Activated CD4-positive, alpha-beta T cell treated with anti-CD3 and anti-CD28 coated beads, Interleukin-2, amount 10 ng/mL, durations not matched to agents 24 days and 14 days (primary cell): ENCODE results near the gene RUVBL1. TPM values are rescaled to one million over a fixed set of nuclear protein-coding genes. Genes with fewer than 3 reads are reported as not detected.
A peak's percentile ranks its signal among the peaks of the same experiment; 100 is the strongest.

ENCODE experiments used
- DNase-seq: peaks from one replicate; pipeline ENCODE4 v3.0.0; 2022
- H3K27ac Mint-ChIP-seq: one replicate; pipeline ENCODE4 v1.8.0; 2022; ENCODE audit warnings: mild to moderate bottlenecking, mixed read lengths
- H3K27me3 Mint-ChIP-seq: one replicate; pipeline ENCODE4 v1.8.0; 2022; ENCODE audit warnings: mixed read lengths
- H3K36me3 Mint-ChIP-seq: one replicate; pipeline ENCODE4 v1.8.0; 2022; ENCODE audit warnings: low read depth, mild to moderate bottlenecking, mixed read lengths
- H3K4me1 Mint-ChIP-seq: one replicate; pipeline ENCODE4 v1.8.0; 2021; ENCODE audit warnings: mixed read lengths
- H3K4me3 Mint-ChIP-seq: one replicate; pipeline ENCODE4 v1.8.0; 2022; ENCODE audit warnings: mild to moderate bottlenecking, moderate library complexity, mixed read lengths
- H3K9me3 Mint-ChIP-seq: one replicate; pipeline ENCODE4 v1.8.0; 2021; ENCODE audit warnings: mixed read lengths
- intact Hi-C: fragments of 100-400 bp; cut with micrococcal nuclease; formaldehyde crosslinking; loops from one replicate; pipeline ENCODE4 v1.15.1; 2023
- total RNA-seq: library from RNA; stranded (reverse); gene quantifications from 2 replicates; pipeline ENCODE4 v1.2.3, GENCODE V29; 2022

RUVBL1 gene
- total RNA-seq, 1 donor from 2014 or later = 150 TPM

DNA sequence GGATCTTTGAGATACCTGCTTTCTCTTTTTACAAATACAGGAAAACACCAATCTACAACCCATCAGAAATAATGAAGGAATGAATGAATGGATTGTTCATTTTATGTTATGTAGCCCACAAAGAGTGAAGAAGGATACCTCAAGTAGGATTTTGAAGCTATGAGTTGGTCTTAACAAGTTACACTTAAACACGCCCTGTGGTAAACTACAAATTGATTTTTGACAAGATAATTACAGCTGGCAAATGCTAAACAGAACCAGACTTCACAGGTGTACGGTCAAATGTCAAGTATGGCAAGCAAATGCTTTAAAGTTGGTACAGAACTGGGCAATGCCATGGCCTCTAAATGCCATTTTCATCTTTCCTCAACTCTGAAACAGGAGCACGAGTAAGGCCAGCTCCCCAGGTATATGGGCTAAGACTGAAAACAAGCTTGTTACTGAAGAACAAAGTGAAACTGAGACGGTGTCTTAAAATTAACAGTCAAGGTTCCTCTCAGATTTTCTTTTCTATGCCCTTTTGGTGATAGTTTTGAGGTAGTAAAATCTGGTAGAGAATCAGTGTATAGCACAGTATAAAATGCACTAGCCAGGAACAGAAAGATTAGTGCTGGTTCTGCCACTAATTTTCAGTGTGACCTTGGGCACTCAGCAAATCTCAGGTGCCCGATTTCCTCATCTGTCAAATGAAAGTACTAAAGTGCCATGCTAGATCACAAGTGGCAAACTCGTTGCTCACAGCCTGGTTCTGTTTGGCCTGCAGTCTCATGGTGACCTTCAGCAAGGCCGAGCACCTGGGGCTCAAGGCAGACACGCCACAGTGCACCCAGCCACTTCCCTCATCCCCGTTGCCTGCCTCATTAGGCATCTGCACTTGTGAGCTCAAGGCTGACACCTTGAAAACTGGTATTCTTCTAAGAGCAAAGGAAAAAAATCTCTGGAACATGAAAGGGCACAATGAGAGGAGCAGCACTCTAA, 9.5 kb downstream of the RUVBL1 start:
- H3K4me1 Mint-ChIP-seq = peaks cover 42% of the 10 kb centered on the region
- no peaks in the 10 kb centered on the region for H3K9me3 Mint-ChIP-seq
- intact Hi-C loops = loop anchor here (10.0 kb wide), 1 partner anchor 1639 kb away; the partner anchor contains the start of gene ZXDC
- peak overlapping the region; percentile 7 for H3K4me3 Mint-ChIP-seq
- no peak overlapping the region for H3K27ac Mint-ChIP-seq
- peaks cover 55% of the 10 kb centered on the region for H3K36me3 Mint-ChIP-seq
- no peaks in the 10 kb centered on the region for H3K27me3 Mint-ChIP-seq
- no peak for DNase-seq

- peak overlapping the region; percentile 48 for H3K4me3 Mint-ChIP-seq
- peaks cover 33% of the 10 kb centered on the region for H3K4me1 Mint-ChIP-seq
- H3K9me3 Mint-ChIP-seq = no peaks in the 10 kb centered on the region
- peaks cover 48% of the 10 kb centered on the region for H3K36me3 Mint-ChIP-seq
- no peaks in the 10 kb centered on the region for H3K27me3 Mint-ChIP-seq
- peak; percentile 79 for DNase-seq
- peak overlapping the region; percentile 91 for H3K27ac Mint-ChIP-seq
- intact Hi-C loops = loop anchor here (1.0 to 10.0 kb wide), 2 partner anchors 12 to 1638 kb away; partner anchors contain the start of gene ZXDC
Observed at GRCh38 chr3:128112357-128112968, 11.1 kb downstream of the RUVBL1 start.

GRCh38 chr3:128111147-128111546, 12.5 kb downstream of the RUVBL1 start:
- Mint-ChIP-seq H3K4me3 (no peak overlapping the region), H3K27me3 (no peaks in the 10 kb centered on the region), H3K4me1 (peaks cover 31% of the 10 kb centered on the region), H3K27ac (peak overlapping the region; percentile 39), H3K36me3 (peaks cover 55% of the 10 kb centered on the region), H3K9me3 (no peaks in the 10 kb centered on the region)
- DNase-seq = no peak
- intact Hi-C loops = loop anchor here (10.0 kb wide), 1 partner anchor 1636 kb away; the partner anchor contains the start of gene ZXDC

DNA sequence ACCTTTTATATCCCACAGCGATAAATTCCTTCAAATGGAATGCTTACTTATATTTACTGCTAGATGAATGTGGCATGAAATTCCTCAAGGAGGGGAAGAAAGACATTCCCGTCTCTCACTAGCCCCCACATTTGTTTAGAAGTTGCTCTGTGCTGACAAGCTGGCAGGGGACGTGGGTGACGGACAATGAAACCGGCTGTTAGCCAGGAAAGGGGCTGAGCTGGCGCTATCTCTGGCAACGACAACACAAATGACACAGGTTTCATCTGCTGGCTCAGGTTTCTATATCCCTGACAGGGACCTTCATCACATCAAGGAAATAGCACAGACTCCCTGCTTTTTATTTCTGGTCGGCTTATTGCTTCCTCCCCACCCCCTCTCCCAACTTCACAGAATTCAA, 15.8 kb downstream of the RUVBL1 start:
- Mint-ChIP-seq H3K36me3 (peaks cover 54% of the 10 kb centered on the region), H3K4me3 (no peak overlapping the region), H3K4me1 (peaks cover 15% of the 10 kb centered on the region), H3K9me3 (no peaks in the 10 kb centered on the region), H3K27me3 (no peaks in the 10 kb centered on the region), H3K27ac (no peak overlapping the region)
- intact Hi-C loops = no loop called here
- DNase-seq = no peak

- Mint-ChIP-seq H3K9me3 (no peaks in the 10 kb centered on the region), H3K27ac (no peak overlapping the region), H3K4me1 (peaks cover 4% of the 10 kb centered on the region), H3K27me3 (no peaks in the 10 kb centered on the region), H3K4me3 (no peak overlapping the region), H3K36me3 (peaks cover 59% of the 10 kb centered on the region)
- DNase-seq = no peak
- intact Hi-C loops = no loop called here
Observed at GRCh38 chr3:128103136-128103676, 20.4 kb downstream of the RUVBL1 start.

- H3K4me1 Mint-ChIP-seq = peaks cover 4% of the 10 kb centered on the region
- H3K36me3 Mint-ChIP-seq = peaks cover 63% of the 10 kb centered on the region
- no peak for DNase-seq
- no peak overlapping the region for H3K4me3 Mint-ChIP-seq
- H3K27ac Mint-ChIP-seq = no peak overlapping the region
- intact Hi-C loops = no loop called here
- H3K9me3 Mint-ChIP-seq = no peaks in the 10 kb centered on the region
- no peaks in the 10 kb centered on the region for H3K27me3 Mint-ChIP-seq
Observed at GRCh38 chr3:128100638-128101037, 23.0 kb downstream of the RUVBL1 start.

DNA sequence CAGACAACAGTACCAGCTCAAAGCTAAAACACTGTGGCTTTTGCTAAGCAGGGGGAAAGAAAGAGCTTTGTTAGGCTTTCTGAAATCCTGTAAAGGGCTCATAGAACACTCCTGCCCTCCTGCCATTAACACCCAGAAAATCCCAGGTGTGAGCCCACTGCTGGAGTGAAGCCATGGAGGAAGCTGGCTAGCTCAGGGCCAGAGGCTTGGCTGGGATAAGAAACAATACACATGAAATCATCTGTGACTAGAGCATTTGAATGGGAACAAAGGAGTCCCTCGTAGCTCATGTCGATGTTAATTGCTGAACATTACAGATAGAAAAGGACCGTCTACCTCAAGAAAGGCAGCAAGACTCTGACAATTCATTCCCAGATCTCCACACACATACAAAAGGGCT, 23.5 kb downstream of the RUVBL1 start:
- Mint-ChIP-seq H3K36me3 (peaks cover 66% of the 10 kb centered on the region), H3K27me3 (no peaks in the 10 kb centered on the region), H3K4me3 (no peak overlapping the region), H3K9me3 (no peaks in the 10 kb centered on the region), H3K27ac (no peak overlapping the region), H3K4me1 (peaks cover 6% of the 10 kb centered on the region)
- intact Hi-C loops = no loop called here
- no peak for DNase-seq

DNA sequence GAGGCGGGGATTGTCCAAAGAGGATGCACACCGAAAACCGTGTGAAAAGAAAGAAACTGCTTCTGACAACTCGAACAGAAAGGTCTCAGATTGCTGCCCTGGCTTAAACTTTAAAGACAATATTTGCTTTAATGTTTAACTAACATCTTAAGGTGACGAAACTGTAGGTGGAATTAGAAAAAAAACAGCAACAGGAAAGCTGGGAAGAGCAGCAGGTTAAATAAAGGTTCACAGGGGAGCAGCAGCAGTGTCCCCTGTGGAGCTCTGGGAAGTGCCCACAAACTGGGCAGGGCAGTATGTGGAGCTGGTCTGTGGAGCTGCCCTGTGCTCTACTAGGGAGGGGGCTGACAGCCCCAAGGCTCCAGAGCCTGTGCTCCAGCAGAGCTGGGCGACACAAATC, 25.4 kb downstream of the RUVBL1 start:
- Mint-ChIP-seq H3K4me1 (peaks cover 15% of the 10 kb centered on the region), H3K9me3 (no peaks in the 10 kb centered on the region), H3K4me3 (no peak overlapping the region), H3K27ac (no peak overlapping the region), H3K36me3 (peaks cover 62% of the 10 kb centered on the region), H3K27me3 (no peaks in the 10 kb centered on the region)
- intact Hi-C loops = loop anchor here (5.0 kb wide), 1 partner anchor 399 kb away; no protein-coding TSS in a partner anchor
- no peak for DNase-seq

DNA sequence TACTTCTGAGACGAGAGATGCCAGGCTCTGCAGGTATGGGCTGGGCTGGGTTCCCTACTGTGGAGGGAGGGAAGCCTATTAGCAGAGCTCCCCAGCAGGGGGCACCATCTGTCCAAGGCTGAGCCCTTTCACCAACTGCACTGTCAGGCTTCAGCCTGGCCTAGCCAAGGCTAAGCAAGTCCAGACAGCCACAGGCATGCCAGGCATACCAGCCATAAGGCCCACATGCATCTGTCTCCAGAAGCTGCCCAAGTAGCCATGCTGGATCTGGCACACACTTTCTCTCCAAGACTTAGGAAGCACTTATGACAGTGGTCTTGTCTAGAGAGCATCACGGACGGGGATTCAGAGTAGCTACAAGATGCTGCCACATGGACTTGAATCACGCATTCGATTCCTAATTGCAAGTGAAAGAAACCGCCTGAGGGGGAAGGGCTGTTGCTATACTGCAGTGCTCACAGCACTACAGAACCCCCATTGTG, 28.3 kb downstream of the RUVBL1 start:
- H3K4me1 Mint-ChIP-seq = peaks cover 15% of the 10 kb centered on the region
- intact Hi-C loops = loop anchor here (1.0 to 5.0 kb wide), 3 partner anchors 38 to 402 kb away; no protein-coding TSS in a partner anchor
- H3K36me3 Mint-ChIP-seq = peaks cover 46% of the 10 kb centered on the region
- no peaks in the 10 kb centered on the region for H3K9me3 Mint-ChIP-seq
- peak; percentile 93 for DNase-seq
- no peak overlapping the region for H3K27ac Mint-ChIP-seq
- H3K4me3 Mint-ChIP-seq = peak overlapping the region; percentile 36
- H3K27me3 Mint-ChIP-seq = no peaks in the 10 kb centered on the region

- Mint-ChIP-seq H3K4me1 (peaks cover 12% of the 10 kb centered on the region), H3K27me3 (no peaks in the 10 kb centered on the region), H3K27ac (no peak overlapping the region), H3K9me3 (no peaks in the 10 kb centered on the region), H3K4me3 (peak overlapping the region; percentile 36), H3K36me3 (peaks cover 41% of the 10 kb centered on the region)
- no peak for DNase-seq
- intact Hi-C loops = loop anchor here (1.0 to 5.0 kb wide), 3 partner anchors 39 to 403 kb away; no protein-coding TSS in a partner anchor
Observed at GRCh38 chr3:128094295-128095151, 29.1 kb downstream of the RUVBL1 start.

DNA sequence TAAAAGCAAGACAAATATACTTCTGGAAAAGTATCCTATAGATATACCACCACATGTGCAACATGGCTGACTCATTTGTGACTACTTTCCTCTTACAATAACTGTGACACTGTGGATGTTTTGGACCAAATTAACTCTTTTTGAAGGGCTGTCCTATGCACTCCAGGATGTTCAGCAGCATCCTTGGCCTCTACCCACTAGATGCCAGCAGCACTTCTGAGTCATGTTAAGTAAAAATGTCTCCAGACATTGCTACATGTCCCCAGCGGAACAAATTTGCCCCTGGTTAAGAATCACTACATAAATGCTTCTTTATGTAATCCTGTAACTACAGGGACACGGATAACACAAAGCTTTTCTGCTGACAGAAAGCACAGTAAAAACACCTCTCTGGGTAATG, 32.0 kb downstream of the RUVBL1 start:
- intact Hi-C loops = no loop called here
- no peak for DNase-seq
- Mint-ChIP-seq H3K27ac (no peak overlapping the region), H3K4me1 (peaks cover 12% of the 10 kb centered on the region), H3K27me3 (no peaks in the 10 kb centered on the region), H3K36me3 (peaks cover 29% of the 10 kb centered on the region), H3K4me3 (no peak overlapping the region), H3K9me3 (no peaks in the 10 kb centered on the region)

- H3K9me3 Mint-ChIP-seq = no peaks in the 10 kb centered on the region
- H3K27ac Mint-ChIP-seq = no peak overlapping the region
- peaks cover 23% of the 10 kb centered on the region for H3K36me3 Mint-ChIP-seq
- H3K27me3 Mint-ChIP-seq = no peaks in the 10 kb centered on the region
- H3K4me1 Mint-ChIP-seq = no peaks in the 10 kb centered on the region
- DNase-seq = no peak
- intact Hi-C loops = no loop called here
- H3K4me3 Mint-ChIP-seq = no peak overlapping the region
Observed at GRCh38 chr3:128089135-128089534, 34.5 kb downstream of the RUVBL1 start.

DNA sequence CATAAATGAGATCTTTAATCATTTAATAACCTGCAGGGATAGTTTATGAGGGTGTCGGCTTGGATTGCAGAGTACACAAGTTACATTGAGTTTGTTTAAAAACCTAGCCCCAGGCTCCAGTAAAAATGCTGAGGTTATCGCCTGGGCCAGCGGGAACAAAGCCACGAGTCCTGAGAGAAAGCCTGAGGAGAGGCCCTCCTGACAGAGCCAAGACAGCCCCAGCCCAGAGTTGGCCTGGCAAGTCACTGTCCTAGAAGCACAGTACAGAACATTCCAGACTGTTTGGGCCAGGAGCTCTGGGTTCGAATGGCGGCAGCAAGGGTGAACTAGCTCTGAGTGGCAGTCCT, 39.0 kb downstream of the RUVBL1 start:
- no peak for DNase-seq
- no peak overlapping the region for H3K27ac Mint-ChIP-seq
- H3K36me3 Mint-ChIP-seq = peaks cover 45% of the 10 kb centered on the region
- intact Hi-C loops = no loop called here
- no peak overlapping the region for H3K4me3 Mint-ChIP-seq
- H3K4me1 Mint-ChIP-seq = no peaks in the 10 kb centered on the region
- no peaks in the 10 kb centered on the region for H3K9me3 Mint-ChIP-seq
- no peaks in the 10 kb centered on the region for H3K27me3 Mint-ChIP-seq
